Raji (cell line): ENCODE results near the gene TMC7.

ENCODE experiments used
- POLR2A ChIP-seq: IDR thresholded peaks from 2 replicates; pipeline ENCODE4 v1.6.1; 2011; ENCODE audit warnings: low read depth, low read length, control low read depth; ENCODE audit not compliant: insufficient read depth

Gene TMC7

DNA sequence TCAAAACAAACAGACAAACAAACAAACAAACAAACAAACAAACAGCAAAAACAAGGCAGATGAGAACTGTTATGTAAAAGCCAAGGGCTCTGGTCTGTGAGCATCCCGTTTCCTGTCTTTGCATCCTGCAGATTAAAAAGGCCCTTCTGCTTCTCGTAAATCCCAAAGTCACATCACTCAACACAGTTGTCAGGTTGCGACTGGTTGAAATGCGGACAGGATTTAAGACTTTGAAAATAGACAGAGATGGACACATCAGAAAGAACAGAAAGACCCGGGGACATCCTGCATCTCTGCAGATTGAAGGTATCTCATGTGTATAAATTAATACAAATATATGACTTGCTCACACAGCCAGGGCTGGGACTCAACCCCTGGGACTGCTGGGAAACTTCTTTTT, 18.2 kb upstream of the TMC7 start:
- no peak for TF ChIP-seq POLR2A

DNA sequence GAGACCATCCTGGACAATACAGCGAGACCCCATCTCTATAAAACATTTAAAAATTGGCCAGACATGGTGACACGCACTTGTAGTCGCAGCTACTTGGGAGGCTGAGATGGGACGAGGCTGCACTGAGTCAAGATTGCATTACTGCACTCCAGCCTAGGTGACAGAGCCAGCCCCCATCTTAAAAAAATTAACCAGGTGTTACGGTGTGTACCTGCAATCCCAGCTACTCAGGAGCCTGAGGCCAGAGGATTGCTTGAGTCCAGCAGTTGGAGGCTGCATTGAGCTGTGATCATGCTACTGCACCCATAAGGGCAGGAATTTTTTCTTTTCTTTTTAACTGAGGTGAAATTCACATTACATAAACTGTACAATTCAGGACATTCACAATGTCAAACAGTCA, 16.9 kb upstream of the TMC7 start:
- TF ChIP-seq POLR2A: no peak

DNA sequence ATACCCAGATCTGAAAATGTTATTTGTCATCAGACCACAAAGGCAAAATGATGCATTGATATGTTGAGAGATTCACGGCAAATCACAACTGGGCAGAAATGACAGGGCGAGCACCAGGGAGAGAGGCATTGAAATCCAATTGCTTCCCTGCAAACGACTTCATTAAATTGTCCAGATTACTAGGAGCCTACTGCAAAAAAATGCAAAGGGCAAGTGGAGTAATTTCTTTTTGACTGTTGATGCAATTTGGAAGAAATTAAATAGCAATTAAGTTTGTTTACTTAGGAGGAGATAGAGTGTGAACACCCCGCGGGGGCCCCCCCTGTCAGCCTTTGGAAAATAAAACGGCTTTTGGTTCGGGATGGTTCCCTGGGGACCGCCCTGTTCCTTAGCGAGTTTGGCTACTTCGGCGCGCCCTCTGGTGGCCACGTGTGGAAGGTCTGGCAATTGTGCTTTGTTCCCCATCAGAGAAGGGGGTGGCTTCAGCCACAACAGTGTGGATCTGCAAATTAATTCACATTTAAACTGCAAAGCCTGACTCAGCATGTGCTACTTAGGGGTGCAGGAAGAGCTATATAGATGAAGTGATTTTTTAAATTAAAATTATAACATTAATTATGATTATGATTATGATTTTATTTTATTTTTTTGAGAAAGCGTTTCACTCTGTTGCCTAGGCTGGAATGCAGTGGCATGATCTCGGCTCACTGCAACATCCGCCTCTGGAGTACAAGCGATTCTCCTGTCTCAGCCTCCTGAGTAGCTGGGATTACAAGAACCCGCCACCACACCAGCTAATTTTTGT, 14.5 kb upstream of the TMC7 start:
- TF ChIP-seq POLR2A: no peak

DNA sequence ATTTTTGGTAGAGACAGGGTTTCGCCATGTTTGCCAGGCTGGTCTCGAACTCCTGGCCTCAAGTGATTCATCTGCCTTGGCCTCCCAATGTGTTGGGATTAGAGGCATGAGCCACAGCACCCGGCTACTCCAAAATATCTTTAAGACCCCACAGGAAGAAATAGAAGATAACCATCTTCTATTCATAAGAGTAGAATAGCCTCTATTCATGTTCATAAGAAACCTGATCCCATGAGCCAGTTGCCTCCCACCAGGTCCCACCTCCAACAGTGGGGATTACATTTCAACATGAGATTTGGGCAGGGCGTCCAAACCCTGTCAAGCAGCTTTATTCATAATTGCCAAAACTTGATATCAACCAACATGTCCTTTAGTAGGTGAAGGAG, 13.9 kb upstream of the TMC7 start:
- no peak for TF ChIP-seq POLR2A

DNA sequence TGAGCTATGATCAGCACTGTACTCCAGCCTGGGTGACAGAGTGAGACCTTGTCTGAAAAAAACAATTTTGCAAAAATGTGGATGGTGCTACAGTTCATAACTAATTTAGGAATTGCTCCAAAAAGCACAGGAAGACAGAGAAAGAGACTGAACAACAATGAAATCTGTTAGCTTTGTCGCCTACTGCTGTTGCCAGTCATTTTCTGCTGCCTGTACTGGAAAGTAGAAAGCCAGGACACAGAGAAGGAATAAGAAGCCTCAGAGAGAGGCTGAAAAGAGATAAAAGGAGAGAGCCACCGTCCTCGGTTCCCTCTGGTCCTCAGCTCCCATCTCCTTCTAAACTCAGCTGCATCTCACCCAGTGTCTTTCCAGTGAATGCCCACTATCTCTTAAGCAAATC, 8.6 kb upstream of the TMC7 start:
- TF ChIP-seq POLR2A: no peak

DNA sequence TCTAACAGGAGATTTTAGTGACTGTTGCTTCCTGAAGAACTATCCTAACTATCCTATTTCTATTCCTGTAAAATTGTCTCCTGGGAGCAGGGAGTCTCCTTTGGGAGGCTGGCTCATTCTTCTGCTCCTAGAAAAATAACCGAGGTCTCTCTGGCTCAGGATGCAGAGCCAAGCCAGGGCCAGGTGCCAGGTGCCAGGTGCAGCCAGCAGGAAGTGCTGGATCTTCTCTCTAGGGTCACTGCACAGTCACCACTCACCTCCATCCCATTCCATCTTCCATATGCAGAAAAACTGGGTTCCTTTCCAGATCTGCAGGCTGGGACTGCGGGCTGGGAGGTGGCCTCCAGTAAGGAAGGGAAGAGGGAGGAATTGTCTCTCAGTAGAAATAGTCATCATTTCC, 3.8 kb upstream of the TMC7 start:
- TF ChIP-seq POLR2A: no peak

DNA sequence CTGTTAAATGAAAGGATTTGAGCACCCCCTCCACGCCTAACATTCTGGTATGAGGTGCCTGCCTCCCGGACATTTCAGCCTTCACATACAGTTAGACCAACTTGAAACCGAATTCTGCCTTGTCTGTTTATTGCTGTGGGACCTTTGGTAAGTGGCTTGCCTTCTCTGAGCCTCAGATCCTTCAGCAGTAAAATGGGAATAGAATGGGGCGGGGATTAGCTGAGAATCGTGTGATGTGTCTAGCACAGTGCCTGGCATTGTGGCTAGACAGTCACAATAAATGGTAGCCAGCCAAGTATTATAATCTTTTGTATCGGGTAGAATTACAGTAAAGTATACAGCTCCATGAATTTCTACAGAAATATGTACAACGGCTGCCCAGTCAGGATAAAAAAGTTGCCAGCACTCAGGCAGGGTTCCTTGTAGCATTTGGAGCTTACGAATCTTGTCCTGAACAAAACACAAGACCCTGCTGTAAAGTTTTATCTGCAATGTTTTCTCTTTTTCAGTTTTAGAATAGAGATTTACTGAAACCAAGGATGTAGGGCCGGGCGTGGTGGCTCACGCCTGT, 786 bp downstream of the TMC7 start:
- no peak for TF ChIP-seq POLR2A

DNA sequence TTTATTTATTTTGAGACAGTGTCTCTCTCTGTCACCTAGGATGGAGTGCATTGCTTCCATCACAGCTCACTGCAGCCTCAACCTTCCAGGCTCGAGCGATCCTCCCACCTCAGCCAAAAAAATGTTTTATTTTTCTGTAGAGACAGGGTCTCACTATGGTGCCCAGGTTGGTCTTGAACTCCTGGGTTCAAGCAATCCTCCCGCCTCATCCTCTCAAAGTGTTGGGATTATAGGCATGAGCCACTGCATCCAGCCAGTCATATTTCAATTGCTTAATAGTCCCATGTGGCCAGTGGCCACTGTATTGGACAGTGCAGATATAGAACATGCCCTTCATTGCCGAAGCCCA, 15.3 kb downstream of the TMC7 start:
- no peak for TF ChIP-seq POLR2A

DNA sequence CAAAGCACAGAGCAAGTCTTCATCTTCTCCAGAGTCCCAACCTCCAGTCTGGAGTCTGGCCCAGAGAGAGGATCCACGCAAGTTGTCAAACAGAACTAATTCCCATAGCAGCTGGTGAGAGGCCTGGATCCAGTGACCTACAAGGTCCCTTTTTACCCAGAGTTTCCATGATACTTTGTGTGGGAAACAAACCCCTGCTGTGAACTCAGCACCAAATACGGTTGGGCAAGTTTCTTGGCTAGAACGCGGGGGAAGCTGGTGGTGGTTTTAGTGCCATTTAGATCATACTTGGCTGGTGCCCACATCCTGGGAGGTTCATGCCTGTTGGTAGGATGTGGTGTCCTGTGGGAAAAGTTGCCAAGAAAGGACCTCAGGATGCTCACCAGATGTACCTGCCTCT, 18.1 kb downstream of the TMC7 start:
- no peak for TF ChIP-seq POLR2A

DNA sequence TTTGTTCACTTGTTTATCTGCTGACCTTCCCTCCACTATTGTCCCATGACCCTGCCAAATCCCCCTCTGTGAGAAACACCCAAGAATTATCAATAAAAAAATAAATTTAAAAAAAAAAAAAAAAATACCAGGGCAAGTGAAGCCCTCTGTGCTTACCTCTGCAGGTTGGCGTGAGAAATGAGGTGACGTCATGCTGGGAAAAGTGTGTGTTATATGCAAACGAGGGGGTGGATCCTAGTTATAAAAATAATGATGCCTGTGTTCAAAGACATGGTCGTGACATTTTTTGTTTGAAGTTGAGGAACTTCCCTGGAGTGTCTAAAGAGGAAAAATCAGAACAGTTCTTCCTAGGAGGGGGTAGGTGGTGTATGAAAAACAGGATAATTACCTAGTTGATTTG, 20.2 kb downstream of the TMC7 start:
- TF ChIP-seq POLR2A: no peak

DNA sequence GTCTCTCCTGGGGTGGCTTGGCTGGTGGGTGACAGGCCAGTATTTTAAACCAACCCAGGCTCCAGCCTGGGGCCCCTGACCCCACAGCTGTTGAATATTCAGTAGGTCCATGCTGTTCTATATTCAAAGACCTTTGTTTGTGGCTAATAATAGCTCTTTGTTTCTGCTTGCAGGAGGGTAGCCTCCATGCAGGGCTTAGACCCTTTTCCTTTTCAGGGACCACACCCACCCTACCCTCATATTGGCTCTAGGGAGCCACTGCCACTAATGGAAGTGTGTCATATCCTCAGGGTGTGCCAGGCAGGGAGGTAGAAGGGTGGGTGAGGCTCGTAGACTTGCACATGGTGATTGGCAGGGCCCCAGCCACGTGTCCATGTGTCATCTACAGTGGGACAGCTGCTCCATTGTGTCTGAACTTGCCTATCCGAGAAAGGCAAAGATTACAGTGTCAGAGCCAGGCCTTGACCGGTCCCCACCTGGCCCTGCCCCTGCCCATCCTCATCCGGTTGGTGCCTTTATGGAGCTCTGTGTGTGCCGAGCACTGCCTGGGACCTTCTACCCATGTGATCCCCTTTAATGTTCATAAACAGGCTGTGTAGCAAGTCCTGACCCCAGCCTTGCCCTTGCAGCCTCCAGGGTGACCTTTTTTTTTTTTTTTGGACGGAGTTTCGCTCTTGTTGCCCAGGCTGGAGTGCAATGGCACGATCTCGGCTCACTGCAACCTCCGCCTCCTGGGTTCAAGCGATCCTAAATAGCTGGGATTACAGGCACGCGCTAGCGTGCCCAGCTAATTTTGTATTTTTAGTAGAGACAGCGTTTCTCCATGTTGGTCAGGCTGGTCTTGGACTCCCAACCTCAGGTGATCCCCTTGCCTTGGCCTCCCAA, 22.1 kb downstream of the TMC7 start:
- TF ChIP-seq POLR2A: no peak

DNA sequence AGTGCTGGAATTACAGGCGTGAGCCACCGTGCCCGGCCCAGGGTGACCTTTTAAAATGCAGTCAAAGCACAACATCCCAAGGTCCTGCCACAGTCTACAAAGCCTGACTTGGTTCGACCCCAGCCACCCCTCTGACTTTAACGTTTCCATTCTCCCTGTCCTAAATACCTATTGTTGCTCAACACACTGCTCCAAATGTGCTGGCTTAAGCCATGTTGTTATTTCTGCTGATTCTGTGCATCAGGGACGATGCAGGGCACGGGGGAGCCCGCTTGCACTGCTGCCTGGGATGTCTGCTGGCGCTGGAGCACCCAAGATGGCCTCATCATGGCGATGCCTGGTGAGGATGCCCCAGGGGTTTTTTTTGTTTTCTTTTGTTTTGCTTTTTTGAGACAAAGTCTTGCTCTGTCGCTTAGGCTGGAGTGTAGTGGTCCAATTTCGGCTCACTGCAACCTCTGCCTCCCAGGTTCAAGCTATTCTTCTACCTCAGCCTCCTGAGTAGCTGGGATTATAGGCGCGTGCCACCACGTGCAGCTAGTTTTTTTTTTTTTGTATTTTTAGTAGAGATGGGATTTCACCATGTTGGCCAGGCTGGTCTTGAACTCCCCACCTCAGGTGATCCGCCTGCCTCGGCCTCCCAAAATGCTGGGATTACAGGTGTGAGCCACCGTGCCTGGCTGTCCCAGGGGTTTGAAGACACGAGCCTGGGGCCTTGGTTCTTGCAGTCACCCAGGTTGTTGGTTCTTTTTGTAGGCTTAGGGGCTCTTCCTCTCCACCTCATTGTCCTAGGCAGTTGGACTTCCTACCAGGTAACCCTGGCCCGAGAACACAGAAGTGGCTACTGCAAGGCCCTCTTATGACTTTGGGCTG, 22.9 kb downstream of the TMC7 start:
- TF ChIP-seq POLR2A: no peak

DNA sequence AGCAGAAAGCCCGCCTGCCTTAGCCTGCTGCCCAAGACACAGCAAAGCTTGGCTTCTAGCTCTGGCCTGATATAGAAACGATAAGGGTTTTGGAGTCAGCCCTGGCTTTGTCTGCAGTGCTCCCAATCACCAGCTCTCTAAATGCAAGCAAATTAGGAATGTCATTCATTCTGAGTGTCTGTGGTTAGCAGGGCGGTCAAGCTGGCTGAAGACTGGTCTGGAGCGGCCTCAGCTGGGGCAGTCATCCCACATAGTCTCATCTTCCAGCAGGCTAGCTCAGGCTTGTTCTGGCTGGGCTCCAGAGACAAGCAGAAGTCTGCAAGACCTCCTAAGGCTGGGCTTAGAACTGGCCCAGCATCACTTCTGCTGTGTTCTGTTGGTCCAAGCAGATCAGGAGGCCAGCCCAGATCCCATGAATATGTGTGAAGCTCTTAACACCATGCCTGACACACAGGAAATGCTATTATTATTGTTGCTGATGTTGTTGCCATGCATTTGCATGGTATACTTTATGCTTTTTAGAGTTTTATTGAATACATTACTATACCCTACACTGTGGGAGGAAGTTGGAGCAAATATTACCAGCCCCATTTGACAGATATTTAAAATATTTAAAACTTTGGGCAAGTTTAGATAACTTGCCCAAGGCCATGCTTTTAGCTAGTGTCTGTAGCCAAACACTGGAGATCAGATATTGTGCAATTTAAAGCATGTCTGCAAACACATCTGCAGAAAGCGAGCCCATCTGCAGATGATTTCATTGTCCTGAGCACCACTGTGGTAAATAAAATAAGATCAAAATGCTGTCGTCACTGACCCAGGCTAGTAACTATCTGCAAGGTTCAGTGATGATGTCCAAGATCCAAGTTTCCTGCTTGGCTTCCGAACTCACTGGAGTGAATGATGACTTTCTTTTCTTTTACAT, 24.8 kb downstream of the TMC7 start:
- TF ChIP-seq POLR2A: no peak

DNA sequence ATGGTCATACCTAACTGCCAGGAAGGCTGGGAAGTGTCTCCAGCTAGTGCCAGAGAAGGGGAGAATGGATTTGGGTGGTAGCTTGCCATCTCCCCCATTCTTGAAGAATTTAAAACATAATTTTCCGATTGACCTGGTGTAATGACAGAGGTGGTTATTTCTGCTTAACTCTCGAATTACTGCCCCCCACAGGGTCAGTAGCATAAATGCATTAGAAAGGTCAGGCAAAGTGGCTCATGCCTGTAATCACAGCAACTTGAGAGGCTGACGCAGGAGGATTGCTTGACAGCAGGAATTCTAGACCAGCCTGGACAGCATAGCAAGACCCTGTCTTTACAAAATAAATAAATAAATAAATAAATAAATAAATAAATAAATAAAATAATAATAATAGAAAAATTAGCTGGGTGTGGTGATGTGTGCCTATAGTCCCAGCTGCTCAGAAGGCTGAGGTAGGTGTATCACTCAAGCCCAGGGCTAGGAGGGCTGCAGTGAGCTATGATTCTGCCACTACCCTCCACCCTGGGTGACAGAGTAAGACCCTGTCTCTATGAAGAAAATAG, 27.5 kb downstream of the TMC7 start:
- TF ChIP-seq POLR2A: no peak
